ENCODE measurements around the gene MAGEA3.

DNA sequence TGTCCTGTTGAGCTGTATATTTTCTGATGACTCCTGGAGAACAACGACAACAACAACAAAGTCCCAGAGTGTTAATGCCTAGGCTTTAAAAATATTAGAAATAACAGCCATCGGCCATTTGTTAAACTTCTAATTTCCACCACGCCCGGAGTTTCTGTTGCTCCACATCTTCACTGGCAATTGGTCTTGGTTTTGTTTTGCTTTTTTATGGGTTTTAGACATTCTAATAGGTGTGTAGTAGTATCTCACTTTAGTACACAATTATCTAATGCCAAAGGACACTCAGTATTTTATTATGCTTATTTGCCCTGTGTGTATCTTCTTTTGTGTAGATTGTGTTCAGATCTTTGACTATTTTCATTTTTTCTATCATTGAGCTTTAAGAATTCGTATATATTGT lies 40.0 kb downstream of the MAGEA3 start:
- TF ChIP-seq, protein P1, sequence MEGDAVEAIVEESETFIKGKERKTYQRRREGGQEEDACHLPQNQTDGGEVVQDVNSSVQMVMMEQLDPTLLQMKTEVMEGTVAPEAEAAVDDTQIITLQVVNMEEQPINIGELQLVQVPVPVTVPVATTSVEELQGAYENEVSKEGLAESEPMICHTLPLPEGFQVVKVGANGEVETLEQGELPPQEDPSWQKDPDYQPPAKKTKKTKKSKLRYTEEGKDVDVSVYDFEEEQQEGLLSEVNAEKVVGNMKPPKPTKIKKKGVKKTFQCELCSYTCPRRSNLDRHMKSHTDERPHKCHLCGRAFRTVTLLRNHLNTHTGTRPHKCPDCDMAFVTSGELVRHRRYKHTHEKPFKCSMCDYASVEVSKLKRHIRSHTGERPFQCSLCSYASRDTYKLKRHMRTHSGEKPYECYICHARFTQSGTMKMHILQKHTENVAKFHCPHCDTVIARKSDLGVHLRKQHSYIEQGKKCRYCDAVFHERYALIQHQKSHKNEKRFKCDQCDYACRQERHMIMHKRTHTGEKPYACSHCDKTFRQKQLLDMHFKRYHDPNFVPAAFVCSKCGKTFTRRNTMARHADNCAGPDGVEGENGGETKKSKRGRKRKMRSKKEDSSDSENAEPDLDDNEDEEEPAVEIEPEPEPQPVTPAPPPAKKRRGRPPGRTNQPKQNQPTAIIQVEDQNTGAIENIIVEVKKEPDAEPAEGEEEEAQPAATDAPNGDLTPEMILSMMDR (IDR thresholded peaks at IDR 0.05), result no peak
- TF ChIP-seq POLR2AphosphoS5 (IDR thresholded peaks at IDR 0.05; ENCODE audit: low read depth, low read length), result no peak
- TF ChIP-seq SIN3A (IDR thresholded peaks at IDR 0.05; ENCODE audit: borderline replicate concordance, insufficient read depth, low read depth, low read length), result no peak
- TF ChIP-seq, protein P2, sequence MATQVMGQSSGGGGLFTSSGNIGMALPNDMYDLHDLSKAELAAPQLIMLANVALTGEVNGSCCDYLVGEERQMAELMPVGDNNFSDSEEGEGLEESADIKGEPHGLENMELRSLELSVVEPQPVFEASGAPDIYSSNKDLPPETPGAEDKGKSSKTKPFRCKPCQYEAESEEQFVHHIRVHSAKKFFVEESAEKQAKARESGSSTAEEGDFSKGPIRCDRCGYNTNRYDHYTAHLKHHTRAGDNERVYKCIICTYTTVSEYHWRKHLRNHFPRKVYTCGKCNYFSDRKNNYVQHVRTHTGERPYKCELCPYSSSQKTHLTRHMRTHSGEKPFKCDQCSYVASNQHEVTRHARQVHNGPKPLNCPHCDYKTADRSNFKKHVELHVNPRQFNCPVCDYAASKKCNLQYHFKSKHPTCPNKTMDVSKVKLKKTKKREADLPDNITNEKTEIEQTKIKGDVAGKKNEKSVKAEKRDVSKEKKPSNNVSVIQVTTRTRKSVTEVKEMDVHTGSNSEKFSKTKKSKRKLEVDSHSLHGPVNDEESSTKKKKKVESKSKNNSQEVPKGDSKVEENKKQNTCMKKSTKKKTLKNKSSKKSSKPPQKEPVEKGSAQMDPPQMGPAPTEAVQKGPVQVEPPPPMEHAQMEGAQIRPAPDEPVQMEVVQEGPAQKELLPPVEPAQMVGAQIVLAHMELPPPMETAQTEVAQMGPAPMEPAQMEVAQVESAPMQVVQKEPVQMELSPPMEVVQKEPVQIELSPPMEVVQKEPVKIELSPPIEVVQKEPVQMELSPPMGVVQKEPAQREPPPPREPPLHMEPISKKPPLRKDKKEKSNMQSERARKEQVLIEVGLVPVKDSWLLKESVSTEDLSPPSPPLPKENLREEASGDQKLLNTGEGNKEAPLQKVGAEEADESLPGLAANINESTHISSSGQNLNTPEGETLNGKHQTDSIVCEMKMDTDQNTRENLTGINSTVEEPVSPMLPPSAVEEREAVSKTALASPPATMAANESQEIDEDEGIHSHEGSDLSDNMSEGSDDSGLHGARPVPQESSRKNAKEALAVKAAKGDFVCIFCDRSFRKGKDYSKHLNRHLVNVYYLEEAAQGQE (IDR thresholded peaks at IDR 0.05; ENCODE audit: insufficient read depth in 1 of 2, low read depth in 2 of 2, low read length in 1 of 2), result no peak
- no peak for TF ChIP-seq TCF7L2 (IDR thresholded peaks at IDR 0.05; ENCODE audit: low read depth, low read length)

All from Panc1 (cell line).